GM06990 (cell line): ENCODE data around the gene PELI2.

Experiments used
- DNase-seq: peaks from one replicate; pipeline ENCODE4 v3.0.0-alpha.2; 2011; ENCODE audit not compliant: insufficient read length; ENCODE audit errors: extremely low read depth
- H3K27me3 ChIP-seq: replicated peaks from 2 replicates; pipeline ENCODE4 v1.6.0; 2011; ENCODE audit warnings: low read length; ENCODE audit not compliant: control insufficient read depth, insufficient read depth
- H3K36me3 ChIP-seq: 2 replicates; pipeline ENCODE4 v1.5.1; 2011; ENCODE audit warnings: low read length; ENCODE audit not compliant: control insufficient read depth, insufficient read depth
- H3K4me3 ChIP-seq: replicated peaks from 2 replicates; pipeline ENCODE4 v1.5.1; 2011; ENCODE audit warnings: low read depth, mild to moderate bottlenecking, control low read depth, low read length
- TF ChIP-seq, protein P1 (sequence below): IDR thresholded peaks from 2 replicates; pipeline ENCODE4 v1.5.1; 2011; ENCODE audit warnings: low read length, control low read depth, mild to moderate bottlenecking, inconsistent platforms; ENCODE audit not compliant: insufficient read depth, poor library complexity, severe bottlenecking

Gene PELI2

DNA sequence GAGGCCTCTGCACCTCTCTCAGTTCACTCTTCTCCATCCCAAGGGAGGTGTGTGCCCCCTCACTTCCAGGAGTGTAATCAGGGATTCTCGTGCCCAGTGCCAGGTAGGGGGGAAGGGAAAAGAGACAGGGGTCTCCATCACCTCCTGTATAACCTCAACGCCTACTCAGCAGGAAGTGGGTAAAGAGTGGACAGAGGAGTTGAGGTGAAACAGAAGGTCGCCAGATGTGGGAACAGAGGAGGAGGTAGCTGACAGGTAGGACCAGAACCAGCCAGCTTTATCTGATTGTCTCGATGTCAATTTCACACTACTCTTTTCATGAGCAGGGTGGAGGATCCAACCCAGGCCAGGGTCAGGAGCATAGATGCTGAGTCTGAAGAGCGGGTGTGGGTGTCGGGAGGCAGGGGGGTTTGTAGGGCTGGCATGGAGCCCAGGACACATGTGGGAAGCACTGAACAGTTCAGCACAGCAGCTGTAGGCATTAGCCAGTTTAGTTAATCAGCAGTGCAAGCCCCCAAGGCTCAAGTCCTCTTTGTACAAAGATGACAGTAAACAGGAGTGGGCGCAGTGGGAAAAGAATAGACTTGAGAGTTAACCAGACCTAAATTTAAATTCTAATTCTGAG, 213.5 kb downstream of the PELI2 start:
- no peak for DNase-seq
- H3K4me3 ChIP-seq: no peak overlapping the region
- no peaks in the 10 kb centered on the region for H3K36me3 ChIP-seq
- TF ChIP-seq, protein P1, sequence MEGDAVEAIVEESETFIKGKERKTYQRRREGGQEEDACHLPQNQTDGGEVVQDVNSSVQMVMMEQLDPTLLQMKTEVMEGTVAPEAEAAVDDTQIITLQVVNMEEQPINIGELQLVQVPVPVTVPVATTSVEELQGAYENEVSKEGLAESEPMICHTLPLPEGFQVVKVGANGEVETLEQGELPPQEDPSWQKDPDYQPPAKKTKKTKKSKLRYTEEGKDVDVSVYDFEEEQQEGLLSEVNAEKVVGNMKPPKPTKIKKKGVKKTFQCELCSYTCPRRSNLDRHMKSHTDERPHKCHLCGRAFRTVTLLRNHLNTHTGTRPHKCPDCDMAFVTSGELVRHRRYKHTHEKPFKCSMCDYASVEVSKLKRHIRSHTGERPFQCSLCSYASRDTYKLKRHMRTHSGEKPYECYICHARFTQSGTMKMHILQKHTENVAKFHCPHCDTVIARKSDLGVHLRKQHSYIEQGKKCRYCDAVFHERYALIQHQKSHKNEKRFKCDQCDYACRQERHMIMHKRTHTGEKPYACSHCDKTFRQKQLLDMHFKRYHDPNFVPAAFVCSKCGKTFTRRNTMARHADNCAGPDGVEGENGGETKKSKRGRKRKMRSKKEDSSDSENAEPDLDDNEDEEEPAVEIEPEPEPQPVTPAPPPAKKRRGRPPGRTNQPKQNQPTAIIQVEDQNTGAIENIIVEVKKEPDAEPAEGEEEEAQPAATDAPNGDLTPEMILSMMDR: no peak
- no peaks in the 10 kb centered on the region for H3K27me3 ChIP-seq

DNA sequence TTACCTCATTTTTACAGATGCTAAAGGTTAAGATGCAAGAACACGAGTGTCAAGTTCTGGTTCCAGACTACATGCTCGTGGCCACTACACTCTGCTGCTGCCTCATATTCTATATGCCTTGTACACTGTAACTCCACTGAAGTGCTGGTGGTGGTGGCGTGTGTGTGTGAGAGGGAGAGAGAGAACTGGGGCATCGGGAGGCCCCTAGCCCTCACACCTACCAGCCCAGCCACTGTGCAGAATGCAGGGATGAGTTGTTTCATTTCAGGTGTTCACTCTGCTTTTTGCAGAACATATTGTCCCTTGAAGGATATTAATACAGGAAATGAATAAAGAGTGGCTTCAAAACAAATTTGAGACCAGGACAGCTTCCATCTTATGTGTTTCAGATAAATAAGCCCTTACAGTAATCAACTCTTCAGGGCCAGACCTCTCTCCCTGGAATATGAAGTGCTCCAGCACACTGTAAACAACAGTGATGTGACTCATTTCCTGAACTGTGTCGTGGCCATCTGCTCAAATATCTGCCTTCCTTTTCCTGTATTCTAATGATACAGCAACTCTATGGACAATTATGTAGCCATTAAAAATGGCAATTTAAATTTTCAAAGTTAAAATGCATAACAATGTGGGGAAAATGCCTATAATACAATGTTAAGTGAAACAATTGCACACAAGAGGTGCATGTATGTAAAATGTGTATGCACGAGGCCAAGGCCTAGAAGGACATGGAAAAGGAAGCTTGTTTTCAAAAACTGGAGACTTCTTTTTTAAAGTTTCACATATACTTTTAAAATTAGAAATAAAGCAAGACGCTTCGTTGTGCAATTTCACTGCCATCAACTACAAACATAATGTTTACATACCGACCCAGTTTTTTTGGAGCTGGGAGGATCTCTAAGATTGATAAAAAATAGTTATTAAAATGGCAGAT, 215.4 kb downstream of the PELI2 start:
- no peaks in the 10 kb centered on the region for H3K27me3 ChIP-seq
- no peak for DNase-seq
- no peak overlapping the region for H3K4me3 ChIP-seq
- TF ChIP-seq, protein P1: no peak
- H3K36me3 ChIP-seq: no peaks in the 10 kb centered on the region

DNA sequence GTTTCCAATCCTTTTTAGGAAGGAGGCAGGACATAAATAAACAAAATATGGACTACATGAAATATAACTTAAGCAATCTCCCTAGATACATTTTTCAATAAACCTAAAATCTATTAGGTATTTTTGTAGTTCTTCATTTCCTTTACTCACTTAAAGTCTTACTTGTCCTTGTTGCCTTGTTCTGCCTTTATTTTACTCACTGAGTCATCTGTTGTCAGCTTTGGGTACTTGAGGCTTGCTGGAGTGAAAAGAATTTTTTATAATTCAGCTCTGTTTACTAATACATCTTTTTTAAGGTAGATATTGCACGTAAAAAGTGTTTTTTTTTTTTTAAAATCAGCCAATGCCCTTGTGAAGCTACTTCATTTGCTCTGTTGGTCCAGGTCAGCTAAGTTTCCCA, 216.2 kb downstream of the PELI2 start:
- no peak overlapping the region for H3K4me3 ChIP-seq
- DNase-seq: no peak
- TF ChIP-seq, protein P1: no peak

DNA sequence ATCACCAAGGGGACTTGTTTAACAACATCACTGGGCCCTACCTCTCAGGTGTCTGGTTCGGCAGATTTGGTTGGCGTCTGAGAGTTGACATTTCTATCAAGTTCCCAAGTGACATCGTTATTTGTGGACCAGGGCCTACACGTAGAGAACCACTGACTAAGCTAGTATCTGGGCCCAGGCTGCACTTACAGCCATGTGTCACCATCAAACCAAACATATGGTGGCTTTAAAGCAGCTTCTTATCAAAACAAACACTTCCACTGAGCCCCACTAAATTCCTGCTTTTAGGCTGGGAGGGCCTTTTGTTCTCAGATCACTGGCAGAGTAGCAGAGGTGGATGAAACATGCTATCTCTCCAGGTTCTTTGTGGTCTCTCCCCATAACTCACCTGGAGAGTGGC, 220.5 kb downstream of the PELI2 start:
- no peak for DNase-seq
- H3K36me3 ChIP-seq: no peaks in the 10 kb centered on the region
- H3K4me3 ChIP-seq: no peak overlapping the region
- no peaks in the 10 kb centered on the region for H3K27me3 ChIP-seq
- TF ChIP-seq, protein P1: no peak

More for the DNA sequence above, 216.2 kb downstream of the PELI2 start:
- Histone ChIP-seq H3K27me3 (no peaks in the 10 kb centered on the region), H3K36me3 (no peaks in the 10 kb centered on the region)

DNA sequence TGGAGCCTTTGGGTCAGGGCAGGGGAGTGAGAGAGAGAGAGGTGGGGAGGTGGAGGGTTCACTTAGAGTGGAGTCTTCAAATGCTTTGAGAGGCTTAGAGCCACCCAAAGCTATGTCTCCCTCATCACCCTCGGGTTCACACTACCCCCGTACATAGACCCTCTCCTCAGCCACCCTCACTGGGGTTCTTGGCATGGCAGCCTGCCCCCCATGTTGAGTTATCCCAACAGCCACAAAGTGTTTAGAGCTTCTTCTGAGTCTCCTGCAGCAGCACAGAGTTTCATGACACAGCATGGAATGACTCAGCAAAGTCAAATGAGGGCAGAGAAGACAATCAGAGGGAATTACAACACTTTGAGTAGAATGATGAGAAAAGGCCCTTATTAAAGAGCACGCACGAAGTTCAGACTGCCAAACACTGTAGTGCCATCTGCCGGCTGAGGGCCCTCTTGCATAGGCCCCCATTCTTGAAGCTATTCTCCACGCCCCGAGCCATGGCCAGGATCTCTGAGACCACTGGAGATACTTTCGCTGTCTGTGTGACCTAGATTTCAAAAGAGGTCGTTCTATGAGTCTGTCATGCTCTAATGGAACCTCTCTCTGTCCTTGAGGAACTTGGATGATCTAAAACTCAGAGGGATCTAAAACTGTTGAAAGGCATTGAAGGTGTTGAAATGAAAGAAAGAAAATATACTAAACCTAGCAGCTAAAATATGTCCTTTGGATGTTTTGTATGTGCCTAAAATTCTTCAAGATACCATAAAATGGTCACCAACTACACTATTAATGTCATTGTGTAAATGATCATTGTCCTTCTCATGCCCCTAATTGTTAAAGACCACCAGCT, 221.9 kb downstream of the PELI2 start:
- DNase-seq: no peak
- TF ChIP-seq, protein P1: peak; percentile 86
- no peaks in the 10 kb centered on the region for H3K36me3 ChIP-seq
- H3K4me3 ChIP-seq: no peak overlapping the region
- no peaks in the 10 kb centered on the region for H3K27me3 ChIP-seq
